K562 treated with DMSO at 1 percent for 24 hours (cell line): ENCODE results near the gene TRIM65. TPM values are rescaled to one million over a fixed set of nuclear protein-coding genes. Genes with fewer than 3 reads are reported as not detected.

Source experiments
- total RNA-seq: library from RNA; unstranded; fragments of 300-600 nt; gene quantifications from 2 replicates; pipeline ENCODE4 v1.2.3, GENCODE V29; 2022; ENCODE audit warnings: low read depth; ENCODE audit not compliant: insufficient read depth

Gene TRIM65, protein sequence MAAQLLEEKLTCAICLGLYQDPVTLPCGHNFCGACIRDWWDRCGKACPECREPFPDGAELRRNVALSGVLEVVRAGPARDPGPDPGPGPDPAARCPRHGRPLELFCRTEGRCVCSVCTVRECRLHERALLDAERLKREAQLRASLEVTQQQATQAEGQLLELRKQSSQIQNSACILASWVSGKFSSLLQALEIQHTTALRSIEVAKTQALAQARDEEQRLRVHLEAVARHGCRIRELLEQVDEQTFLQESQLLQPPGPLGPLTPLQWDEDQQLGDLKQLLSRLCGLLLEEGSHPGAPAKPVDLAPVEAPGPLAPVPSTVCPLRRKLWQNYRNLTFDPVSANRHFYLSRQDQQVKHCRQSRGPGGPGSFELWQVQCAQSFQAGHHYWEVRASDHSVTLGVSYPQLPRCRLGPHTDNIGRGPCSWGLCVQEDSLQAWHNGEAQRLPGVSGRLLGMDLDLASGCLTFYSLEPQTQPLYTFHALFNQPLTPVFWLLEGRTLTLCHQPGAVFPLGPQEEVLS
- total RNA-seq, result 30.0 and 33.3 TPM in 2 replicates

DNA sequence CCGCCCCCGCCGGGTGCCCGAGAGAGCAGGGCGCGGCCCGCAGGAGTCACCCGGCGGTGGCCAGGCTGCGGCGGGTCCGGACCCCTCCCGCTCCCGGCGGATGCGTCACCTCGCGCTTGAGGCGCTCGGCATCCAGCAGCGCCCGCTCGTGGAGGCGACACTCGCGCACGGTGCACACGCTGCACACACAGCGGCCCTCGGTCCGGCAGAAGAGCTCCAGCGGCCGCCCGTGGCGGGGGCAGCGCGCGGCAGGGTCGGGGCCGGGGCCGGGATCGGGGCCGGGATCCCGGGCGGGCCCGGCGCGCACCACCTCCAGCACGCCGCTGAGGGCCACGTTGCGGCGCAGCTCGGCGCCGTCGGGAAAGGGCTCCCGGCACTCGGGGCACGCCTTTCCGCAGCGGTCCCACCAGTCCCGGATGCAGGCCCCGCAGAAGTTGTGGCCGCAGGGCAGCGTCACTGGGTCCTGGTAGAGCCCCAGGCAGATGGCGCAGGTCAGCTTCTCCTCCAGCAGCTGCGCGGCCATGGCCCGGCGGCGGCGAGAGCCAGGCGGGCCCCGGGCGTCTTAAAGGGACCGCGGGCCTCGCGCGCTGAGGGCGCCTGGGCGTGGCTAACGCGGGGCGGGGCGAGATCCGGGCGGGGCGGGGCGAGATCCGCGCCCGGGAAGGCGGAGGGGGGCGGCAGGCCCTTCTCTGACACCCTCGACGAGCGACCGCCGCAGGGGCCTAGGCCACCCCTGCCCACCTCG, at the start of gene TRIM65:
Gene TRIM65, minus strand, starts transcription at position 537 of the 745 bp plus-strand sequence. Its CDS starts 14 bp downstream, at position 523.

DNA sequence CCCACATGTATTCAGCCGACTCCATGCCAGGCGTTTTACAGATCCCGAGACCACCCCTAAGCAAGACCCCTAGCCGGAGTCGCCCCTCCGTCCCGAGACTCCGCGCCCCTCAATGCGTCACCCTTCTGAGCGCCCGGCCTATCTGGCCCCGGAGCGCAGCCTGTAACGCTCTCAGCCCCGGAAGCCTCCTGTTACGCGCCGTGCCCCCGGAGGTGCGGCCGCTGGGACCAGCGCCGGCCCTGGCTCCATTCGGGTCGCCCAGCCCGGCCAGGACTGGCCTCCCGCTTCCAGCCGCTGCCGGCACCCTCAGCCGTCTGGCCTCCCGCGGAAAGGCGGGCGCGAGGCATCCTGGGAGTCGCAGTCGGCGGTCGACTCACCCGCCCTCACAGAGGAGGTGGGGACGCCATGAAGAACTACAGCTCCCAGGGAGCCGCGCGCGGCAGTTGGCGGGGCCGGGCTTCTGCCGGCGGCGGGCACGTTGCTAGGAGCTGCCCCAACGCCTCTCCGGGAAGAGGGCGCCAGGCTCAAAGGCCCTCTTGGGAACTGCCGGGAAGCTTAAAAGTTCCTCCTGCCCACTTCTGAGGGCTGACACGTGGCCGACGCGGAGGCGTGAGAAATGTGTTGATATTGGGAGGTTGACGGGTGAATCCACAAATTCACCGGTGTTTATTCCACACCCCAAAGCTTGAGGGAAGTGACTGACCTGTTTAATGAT, 44.1 kb upstream of the TRIM65 start, which contains the start of gene FBF1:
Gene FBF1, minus strand, starts transcription at position 316 of the 715 bp plus-strand sequence. CDS start 2,893 bp downstream, outside the sequence.

DNA sequence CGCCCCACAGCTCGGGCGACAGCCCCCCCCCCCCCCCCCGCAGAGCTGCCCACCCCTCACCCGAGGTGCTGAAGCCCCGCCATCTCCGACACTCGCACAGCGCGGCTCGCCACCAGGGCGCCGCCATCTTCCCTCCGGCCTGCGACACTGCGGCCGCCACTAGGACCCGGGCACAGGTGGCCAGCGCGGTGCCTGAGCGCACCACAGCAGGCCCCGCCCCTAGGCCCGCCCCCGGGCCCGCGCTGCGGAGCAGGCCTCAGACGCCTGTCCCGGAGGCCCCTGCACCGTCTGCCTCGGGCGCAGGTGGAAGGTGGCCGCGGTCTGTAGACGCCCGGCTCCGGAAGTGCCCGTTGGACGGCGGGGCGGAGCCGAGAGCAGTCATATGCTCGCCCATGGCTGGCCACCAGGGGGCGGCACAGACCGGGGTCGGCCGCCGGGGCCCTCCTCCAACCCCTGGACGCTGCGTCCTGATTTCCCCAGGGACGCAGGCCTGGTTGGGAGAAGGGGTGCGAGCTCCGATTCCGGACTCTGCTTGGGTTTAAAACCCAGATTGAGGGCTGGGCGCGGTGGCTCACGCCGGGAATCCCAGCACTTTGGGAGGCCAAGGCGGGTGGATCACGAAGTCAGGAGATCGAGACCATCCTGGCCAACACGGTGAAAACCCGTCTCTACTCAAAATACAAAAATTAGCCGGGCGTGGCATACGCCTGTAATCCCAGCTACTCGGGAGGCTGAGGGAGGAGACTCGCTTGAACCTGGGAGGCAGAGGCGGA, 8.2 kb upstream of the TRIM65 start, which contains the start of gene MRPL38:
Gene MRPL38, minus strand, starts transcription at position 136 of the 773 bp plus-strand sequence. Its CDS starts 9 bp downstream, at position 127.

DNA sequence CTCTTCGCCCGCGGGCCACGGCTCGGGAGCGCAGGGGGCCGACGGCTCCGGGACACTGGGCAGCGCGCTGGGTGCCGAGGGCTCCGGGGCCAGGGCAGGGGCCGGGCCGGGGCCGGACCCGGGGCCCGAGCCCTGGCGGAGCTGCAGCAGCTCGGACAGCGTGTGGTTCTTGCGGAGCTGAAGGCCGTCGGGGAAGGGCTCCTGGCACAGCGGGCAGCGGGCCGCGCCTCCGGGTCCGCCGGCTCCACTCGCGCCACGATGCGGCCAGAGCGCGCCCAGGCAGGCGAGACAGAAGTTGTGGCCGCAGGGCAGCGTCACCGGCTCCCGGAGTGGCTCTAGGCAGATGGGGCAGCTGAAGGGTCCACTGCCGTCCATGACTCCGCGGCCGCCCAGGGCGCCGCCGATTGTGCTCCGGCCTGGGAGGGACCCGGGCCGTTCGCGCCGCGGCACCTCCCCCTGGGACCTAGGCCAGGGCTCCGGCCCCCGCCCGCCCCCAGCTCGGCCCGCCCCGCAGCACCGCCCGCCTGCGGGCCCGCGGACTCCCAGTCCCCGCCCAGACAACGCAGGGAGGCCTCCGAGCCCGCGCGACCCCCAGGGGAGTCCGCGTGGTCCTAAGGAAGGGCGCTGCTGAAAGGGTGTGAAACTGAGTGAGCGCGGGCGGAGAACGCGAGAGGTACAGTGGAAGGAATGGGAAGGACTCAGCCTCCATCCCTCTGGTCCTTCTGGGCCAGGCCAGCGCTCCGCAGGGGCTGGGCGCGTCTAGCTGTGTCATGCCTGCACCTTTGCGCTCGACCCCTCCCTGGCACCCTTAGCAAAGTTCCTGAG, 18.4 kb downstream of the TRIM65 start, which contains the start of gene TRIM47:
Gene TRIM47, minus strand, starts transcription at position 408 of the 825 bp plus-strand sequence. Its CDS starts 33 bp downstream, at position 375.

DNA sequence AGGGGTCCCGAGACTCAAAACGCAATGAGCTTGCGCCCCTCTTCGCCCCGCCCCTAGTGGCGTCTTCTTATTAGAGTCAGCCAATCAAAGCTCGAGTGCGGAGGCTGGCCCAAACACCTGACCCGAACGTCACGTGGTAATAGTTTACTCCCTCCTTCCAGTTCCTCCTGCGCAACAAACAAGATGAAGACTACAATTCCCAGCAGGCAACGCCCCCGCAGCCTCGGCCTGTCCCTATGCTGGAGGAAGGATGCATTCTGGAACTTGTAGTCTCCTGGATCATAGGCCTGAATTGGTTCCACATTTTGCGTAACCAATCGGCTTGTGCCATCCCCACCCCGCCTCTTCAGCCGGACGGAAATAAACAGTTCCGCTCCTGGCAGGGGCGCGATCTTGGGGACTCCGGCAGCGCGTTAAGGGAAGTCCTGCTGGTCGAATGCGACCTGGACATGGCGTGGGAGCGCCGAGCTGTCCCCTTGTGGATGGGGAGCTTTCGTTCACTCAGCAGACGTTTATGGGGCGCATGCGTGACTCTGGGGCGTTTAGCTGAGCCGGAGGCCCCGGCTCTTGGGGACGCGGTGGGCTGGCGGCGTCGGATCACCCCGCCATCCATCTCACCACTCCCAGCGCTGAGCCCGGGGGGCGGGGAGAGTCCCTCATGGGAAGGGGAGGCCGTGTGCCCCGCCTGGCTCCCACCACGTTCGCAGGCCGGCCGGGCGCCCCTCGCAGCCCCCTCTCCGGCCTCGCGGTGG, 41.3 kb downstream of the TRIM65 start, which contains the start of gene WBP2:
Gene WBP2, minus strand, starts transcription at position 26 of the 752 bp plus-strand sequence. CDS start 38 bp downstream, outside the sequence.

DNA sequence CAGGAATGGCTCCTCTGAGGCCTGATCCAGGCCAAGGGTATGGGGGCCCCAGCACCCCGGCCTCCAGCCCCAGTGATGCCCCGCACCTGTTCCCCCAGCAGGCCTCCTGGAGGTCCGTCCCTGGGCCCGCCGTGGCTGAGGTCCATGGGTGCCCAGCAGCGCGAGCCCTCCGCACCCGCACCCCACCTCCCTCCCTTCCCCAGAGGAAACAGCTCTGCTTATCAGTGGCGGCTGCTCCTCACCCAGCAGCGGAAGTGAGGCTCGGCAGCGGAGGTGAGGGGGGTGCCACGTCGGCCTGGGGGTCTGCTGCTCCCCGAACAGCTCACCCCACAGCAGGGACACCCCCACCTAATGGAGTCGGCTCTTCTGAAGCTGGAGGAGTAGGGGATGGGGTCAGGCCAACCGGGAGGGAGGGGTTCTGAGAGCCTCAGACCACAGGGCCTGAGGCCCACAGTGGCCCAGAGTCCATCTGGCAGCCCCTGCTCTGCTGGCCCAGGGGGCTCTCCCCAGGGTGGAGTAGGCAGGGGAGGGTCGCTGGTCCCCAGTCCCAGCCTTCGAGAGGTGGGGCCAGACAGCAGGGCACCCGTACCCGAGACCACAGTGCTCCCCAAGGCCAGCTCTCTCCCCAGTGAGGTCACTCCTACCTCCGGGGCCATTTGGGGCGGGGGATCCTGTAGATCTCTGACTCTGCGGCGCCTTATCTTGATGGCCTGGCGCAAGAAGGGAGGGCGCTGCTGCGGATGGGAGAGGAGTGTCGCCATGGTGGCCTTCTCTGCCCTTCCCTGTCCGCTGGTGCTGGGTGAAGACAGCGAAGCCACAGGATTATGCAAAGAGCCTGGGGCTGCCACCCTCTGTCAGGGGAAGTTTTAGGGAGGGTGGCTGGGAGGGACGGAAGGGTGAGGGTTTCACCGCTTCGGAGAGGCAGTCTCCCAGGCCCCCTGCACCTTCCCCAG, 52.9 kb downstream of the TRIM65 start, which contains the start of gene UNC13D:
Gene UNC13D, minus strand, starts transcription at position 828 of the 953 bp plus-strand sequence. Its CDS starts 67 bp downstream, at position 761.

Other genes with a start within 250 kb of the TRIM65 start
- gene RECQL5, start 229.8 kb downstream of the TRIM65 start, total RNA-seq, result 24.5 and 26.8 TPM in 2 replicates
- gene SAP30BP, start 229.6 kb downstream of the TRIM65 start, total RNA-seq, result 50.7 and 61.1 TPM in 2 replicates
- 2.5 and 3.3 TPM in 2 replicates for gene ITGB4, start 175.5 kb downstream of the TRIM65 start, total RNA-seq
- 95.1 and 125 TPM in 2 replicates for gene GALK1, start 131.8 kb downstream of the TRIM65 start, total RNA-seq
- 36.8 and 38.4 TPM in 2 replicates for gene UNK, start 112.1 kb downstream of the TRIM65 start, total RNA-seq
- gene UNC13D, start 52.5 kb downstream of the TRIM65 start, total RNA-seq, result 102 and 135 TPM in 2 replicates
- 185 and 188 TPM in 2 replicates for gene WBP2, start 41.6 kb downstream of the TRIM65 start, total RNA-seq
- 3.8 and 5.8 TPM in 2 replicates for gene TRIM47, start 18.4 kb downstream of the TRIM65 start, total RNA-seq
- gene MRPL38, start 7.9 kb upstream of the TRIM65 start, total RNA-seq, result 102 and 111 TPM in 2 replicates
- gene FBF1, start 44.1 kb upstream of the TRIM65 start, total RNA-seq, result 8.7 and 10.4 TPM in 2 replicates
- gene ACOX1, start 82.2 kb upstream of the TRIM65 start, total RNA-seq, result 16.6 and 24.2 TPM in 2 replicates
- 23.8 and 28.6 TPM in 2 replicates for gene TEN1, start 82.3 kb upstream of the TRIM65 start, total RNA-seq
- 5.1 and 10.7 TPM in 2 replicates for gene CDK3, start 103.9 kb upstream of the TRIM65 start, total RNA-seq
- not detected in 2 replicates for gene EVPL, start 130.4 kb upstream of the TRIM65 start, total RNA-seq
- 83.2 and 83.8 TPM in 2 replicates for gene SRP68, start 175.6 kb upstream of the TRIM65 start, total RNA-seq
- gene GALR2, start 177.8 kb upstream of the TRIM65 start, total RNA-seq, result not detected in 2 replicates
- 6.7 and 7.0 TPM in 2 replicates for gene ZACN, start 182.2 kb upstream of the TRIM65 start, total RNA-seq
- 49.1 and 49.6 TPM in 2 replicates for gene EXOC7, start 206.8 kb upstream of the TRIM65 start, total RNA-seq
- 0.46 TPM in 1 of 2 replicates, not detected in the other for gene FOXJ1, start 244.3 kb upstream of the TRIM65 start, total RNA-seq